NCI-H748 (cell line): ENCODE data around the gene DNAL4.

Source experiments
- DNase-seq: peaks from one replicate; lab custom pipeline; 2025; ENCODE audit not compliant: unreplicated experiment; lab: John Stamatoyannopoulos, UW

The DNAL4 gene

DNA sequence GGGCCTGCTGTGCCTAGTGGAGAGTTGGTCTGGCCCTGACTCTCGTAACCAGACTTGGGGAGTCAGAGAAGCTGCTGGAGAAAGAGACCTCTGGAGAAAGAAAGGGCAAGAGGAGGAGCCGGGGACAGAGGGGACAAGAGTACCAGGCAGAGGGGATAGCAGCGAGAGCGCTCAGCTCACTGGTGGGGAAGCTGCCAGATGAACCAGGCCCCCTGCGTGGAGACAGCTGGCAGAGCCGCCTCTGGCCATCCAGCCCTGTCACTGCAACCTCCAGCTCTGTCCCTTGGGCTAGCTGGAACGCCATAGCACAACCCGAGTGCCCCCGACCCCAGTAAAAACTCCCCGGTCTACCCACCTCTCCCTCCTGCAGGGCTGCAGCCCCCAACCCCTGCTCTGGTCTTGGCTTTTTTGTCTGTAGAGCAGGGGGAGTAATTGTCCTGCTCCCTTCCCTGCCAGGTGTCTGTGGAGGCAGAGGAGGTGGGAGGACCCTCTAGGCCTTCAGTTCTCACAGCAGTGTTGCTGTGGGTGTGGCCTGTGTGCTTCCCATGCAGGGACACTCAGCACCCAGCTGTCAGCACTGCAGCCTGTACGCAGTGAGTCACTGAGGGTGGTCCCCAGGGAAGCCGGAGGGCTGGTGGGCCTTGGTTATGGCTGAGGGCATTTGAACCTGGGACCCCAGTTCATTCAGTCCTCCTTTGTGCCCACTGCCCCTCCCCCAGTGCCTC is 33.3 kb downstream of the DNAL4 start:
- DNase-seq, result no peak

DNA sequence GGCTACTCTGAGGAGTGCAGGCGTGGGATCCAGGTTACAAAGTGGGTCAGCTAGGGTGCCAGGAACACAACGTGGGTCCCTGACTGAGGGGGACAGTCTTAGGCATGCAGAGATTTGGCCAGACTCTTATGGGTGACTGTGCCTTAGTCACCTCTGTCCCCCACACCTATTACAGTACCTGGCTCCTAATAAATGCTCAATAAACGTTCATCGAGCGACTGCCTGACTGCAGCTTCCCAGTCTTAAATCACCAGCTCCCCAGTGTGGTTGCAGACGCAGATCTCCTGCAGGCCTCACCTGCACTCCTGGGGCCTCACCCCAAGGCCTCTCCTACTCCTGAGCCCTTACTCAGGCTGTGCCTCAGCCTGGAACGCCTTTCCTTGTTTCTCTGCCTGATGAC is 34.9 kb downstream of the DNAL4 start:
- no peak for DNase-seq

DNA sequence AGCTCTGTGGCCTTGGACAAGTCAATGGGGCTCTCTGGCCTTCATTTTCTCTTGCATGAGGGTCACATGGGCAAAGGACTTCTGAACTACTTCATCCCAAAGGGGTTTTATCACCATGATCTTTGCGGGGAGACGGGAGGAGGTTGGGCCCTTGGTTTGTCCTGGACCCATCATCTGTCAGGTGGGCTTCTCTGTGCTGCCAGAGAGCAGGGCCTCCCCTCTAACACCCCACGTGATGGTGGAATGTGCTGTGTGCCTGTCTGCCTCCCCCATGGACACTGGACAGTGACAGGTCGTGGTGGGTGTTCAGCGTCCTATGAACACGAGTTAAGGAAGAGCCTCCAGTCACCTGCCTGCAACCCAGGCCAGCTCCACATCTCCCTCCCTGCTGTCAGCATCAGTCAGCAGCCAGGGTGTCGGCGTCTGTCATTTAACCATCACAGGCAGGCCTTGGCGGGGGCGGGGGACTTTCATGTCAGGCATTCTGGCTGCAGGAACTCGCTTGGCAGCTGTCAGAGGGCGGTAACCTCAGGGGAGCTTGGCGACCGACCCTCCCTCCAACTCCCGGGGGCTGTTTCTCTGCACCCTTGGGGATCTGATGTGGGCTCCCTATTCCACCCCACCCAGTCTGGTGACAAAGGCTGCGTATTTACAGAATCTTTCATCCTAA is 35.5 kb downstream of the DNAL4 start:
- no peak for DNase-seq

DNA sequence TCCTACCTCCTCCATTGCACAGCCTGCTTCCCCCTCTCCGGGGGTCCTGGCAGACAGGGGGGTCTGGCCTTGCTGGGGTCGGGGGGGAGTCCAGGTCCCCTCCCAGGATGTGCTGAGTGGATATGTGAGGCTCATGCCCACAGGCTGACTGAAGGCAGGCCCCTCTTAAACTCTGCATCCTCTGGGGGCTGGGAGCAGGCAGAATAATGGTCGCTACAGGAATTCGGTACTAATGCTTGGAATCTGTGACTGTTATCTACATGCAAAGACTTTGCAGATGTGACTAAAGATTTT is 36.5 kb downstream of the DNAL4 start:
- DNase-seq, result no peak

DNA sequence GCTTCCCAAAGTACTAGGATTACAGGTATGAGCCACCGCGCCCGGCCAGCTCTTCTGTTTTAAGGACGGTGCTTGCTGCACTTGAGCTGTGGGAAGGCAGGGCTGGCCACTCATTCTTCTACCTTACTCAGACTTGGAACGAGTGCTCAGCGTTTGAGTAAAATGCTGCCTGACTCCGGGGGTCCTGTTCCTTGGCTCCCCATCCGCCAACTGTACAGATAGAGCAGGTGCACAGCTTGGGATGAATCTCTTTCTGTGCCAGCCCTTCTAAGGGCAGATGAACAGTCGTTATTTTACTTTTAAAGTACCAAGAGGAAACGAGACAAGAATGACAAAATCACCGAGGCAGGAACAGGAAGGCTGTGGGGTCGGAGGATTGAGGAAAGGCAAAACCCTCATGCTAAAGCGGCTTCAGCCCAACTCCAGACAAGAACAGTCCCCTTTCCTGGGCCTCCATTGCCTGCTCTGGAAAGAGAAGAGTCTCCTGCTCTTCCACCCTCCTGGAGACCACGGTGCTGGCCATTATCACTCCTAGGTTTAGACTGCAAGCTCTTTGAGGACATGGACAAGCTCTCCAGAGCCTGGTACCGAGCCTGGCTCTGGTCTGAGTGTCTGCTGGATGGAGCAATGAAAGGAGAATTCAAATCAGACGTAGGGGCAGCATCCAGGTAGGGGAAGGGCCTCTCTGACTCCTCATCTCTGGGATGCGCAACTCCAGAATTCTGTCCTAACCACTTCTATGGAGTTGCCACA is 37.1 kb downstream of the DNAL4 start:
- DNase-seq, result no peak

DNA sequence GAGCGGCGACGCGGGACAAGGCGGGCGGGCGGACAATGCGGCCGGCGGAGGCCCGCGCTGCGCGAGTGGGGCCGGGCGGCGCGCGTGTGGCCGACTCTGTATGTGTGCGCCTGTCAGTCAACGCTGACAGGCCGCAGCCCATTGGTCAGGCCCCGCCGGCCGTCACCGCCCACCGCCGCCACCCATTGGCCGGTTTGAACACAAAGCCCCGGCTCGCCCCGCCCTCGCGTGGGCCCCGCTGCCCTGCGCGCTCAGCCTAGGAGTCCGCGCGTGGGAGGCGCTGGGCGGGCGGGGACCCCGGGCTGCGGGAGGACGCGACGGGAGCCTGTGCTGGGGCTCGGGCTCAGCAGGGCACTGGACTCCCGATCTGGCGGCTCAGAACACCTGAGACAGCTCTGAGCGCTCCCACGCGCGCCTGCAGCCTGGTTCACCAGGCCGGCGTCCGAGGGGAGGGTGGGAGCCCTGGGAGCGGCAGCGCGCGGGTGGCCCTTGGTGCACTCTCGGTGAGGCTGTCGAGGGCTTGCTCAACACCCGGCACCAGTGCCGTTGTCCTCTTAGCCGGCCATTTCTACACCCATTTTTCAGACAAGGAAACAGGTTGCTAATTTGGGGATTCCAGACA is 37.9 kb downstream of the DNAL4 start, which contains the start of gene SUN2:
Gene SUN2, minus strand, starts transcription at position 88 of the 622 bp plus-strand sequence. CDS start 3,370 bp downstream, outside the sequence.
- peak; percentile 73 for DNase-seq

DNA sequence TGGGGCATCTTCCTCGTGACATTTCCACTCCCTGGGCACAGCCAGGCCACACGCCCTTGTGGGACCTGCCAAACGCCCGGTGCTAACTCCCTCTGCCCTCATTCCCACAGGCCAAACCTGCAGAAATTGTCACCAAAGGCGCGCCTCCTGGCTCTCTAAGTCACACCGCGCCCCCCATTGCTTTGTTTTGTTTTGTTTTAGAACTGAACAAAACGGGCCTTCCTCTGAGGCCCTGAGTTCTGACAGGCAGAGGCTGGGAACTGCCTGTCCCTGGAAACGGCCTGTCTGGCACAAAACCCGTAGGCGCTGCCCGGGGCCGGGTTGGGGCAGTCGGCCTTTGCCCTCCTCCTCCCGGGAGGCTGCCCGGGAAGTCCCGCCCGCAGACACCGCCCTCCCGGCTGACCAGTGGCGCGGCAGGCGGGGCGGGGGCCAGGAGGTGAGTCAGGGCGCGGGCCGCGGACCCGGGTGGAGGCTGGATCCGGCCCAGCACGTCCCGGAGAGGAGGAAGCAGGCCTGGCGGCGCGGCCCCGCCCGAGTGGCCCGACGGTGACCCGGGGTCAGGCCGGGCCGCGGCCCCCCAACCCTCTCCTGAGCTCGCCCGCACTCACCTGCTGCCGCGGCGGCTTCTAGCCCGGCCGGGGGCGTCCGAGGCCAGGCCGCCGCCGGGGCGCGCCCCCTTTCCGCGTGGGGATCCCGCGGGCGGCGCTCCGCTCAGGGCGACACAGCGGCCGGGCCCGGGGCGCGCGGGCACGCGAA is 38.6 kb downstream of the DNAL4 start:
- peak; percentile 41 for DNase-seq

DNA sequence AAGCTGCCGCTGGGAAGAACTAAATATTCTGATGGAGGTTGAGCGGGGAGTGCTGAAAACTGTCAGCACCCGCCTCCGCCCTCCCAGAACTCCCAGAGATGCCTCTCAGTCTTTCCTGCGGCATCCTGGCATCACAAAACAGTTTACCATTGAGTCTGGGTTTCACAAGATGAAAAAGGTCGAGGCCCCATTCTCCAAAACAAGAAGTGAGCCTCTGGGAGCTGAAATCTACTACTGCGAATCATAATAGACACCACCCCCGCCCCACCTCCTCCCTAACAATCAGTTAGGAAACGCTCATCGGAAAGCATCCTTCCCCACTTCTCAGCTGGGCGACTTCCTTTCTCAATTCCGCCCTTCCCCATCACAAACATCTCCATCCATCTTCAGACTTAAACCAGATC is 39.2 kb downstream of the DNAL4 start:
- peak; percentile 34 for DNase-seq

DNA sequence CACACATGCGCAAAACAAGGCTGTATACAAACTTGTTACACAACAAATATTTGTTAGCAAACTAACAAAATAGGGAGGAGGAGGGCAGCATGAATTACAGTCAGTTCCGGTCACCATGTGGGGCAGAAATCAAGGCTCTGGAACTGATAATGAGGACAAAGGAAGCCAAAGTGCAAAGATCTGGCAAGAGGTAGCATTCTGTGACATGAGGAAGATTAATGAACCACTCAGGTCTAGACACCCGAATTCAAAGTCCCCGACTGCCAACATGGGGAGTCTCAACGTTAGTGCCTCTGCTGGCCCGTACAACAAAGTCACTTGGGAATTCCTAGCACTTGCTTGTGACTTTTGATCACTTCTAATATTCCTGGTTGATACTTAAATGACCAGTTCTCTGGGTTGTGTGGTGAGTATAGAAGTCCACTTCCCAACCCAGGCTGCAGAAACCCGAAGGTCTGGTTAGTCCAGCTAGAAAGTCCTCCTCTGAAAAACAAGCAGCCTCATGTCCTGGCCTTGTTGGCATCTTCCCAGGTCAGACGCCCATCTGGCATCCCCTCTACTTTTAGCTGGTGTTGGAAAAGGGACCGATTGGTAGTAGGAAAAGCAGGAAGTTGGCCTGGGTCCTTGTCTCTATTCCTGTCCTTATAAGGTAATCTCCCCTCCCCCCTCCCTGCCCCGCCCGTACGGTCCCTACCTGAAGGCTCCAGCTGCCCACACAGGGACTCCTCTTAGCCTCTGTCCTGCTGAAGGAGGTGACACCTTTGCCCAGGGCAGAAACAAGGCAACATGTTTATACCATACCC is 39.8 kb downstream of the DNAL4 start:
- peak; percentile 54 for DNase-seq

DNA sequence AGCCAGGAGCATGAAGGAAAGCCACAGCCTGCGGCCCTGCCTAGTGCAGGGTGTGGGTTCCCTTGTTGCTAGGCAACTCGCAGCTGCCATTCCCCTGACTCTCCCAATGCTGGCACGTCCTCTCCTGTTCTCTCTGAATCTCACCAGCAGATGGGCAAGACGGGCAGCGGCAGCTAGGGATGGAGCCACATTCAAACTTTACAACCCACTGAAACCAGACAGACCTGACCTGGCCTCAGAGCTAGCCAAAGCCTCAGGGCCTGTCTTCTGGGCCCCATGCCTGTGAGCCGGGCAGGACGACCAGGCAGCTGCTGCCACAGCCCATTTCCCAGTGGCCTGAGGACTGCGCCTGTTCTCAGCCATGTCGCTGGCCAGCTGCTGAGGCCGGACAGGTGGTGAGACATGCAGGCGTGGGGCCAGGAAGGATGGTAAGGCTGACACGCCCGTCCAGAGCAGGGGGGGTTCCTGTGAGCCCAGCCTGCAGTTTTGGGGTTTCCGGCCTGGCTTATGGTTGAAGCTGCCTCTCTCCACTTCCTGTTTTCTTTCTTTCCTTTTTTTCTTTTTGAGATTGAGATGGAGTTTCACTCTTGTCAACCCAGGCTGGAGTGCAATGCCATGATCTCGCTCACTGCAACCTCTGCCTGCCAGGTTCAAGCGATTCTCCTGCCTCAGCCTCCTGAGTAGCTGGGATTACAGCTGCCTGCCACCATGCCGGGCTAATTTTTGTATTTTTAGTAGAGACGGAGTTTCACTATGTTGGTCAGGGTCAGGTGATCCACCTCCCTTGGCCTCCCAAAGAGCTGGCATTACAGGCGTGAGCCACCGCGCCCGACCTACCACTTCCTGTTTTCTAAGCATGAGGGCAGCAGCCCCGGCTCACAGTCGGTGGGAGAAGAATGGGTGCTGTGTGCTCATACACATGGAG is 42.3 kb downstream of the DNAL4 start:
- DNase-seq, result no peak

DNA sequence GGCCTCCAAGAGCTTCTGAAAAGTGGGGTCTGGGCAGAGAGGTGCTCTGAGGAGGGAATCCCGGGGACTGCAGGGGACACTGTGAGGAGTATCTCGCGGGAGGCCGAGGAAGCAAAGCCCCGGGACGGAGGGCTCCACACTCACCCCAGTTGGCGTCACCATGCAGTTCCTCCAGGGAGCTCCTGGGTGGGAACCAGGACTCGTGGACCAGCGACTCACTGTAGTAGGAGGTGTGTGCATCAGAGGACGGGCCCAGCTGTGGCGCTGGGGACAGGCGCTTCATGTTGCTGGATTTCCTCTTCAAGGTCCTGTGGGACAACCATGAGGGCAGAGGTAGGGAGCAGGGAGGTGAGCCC is 42.9 kb downstream of the DNAL4 start:
- DNase-seq, result no peak

DNA sequence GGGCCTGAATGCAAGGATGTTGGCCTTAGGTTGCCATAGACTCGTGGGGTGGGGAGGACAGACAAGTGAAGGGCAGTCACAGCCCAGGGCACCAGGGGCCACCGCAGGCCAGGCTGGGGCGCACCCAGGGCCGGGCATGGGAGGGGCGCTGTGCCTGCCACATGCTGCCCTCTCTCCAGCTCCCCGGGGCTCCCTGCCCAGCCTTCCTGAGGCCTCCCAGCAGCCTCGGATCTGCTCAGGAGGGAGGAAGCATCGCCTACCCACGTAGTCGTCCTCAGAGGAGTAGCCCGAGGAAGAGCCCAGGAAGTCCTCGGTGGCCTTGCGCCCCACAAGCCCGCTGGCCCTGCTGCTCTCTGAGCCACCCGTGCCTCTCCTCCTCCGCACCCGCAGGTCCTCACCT is 43.3 kb downstream of the DNAL4 start:
- no peak for DNase-seq

DNA sequence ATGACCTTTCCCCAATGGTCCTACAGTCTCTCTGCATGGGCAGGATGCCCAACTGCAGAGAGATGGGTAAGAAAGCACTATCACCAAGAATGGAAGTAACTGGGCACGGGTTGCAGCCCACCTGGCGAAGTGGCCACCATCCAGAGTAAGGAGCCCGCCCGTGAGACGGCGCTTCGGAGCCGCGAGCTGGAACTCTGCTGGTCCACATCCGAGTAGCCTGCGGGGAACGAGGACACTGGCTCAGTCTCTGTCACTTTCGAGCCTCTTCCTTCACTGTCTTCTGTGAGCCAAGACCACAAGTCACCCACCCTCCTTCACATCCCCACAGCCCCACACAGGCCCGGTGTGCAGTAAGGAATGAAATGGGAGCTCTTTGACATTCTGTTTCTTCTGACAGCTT is 43.8 kb downstream of the DNAL4 start:
- DNase-seq, result no peak

DNA sequence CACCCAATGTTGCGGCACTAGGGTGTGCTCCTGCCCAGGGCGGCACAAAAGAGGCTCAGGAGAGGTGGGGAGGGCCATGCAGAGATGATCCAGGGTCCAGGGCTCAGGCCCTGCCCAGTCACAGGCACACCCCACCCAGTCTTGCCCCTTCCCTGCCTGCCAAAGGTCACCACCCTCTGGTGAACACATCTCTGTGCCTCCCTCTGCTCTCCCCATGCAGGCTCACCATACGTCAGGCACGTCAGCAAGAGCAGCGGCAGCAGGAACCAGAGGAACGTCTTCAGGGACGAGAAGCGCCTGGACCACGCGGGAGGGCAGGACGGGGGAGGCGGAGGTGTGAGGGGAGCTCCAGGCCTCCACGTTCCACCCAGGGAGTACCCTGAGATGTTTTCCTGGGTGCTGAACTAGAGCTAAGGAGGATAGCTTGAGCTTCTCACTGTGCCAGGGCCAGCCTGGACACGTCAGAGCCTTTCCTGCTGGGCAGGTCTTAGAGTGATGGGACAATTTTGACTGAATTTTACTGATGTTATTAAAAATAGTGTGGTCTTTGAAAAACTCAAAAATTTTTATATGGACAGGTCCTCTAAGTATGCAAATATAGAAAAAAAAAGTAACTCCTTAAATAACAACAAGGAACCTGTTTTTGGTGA is 45.3 kb downstream of the DNAL4 start:
- no peak for DNase-seq

DNA sequence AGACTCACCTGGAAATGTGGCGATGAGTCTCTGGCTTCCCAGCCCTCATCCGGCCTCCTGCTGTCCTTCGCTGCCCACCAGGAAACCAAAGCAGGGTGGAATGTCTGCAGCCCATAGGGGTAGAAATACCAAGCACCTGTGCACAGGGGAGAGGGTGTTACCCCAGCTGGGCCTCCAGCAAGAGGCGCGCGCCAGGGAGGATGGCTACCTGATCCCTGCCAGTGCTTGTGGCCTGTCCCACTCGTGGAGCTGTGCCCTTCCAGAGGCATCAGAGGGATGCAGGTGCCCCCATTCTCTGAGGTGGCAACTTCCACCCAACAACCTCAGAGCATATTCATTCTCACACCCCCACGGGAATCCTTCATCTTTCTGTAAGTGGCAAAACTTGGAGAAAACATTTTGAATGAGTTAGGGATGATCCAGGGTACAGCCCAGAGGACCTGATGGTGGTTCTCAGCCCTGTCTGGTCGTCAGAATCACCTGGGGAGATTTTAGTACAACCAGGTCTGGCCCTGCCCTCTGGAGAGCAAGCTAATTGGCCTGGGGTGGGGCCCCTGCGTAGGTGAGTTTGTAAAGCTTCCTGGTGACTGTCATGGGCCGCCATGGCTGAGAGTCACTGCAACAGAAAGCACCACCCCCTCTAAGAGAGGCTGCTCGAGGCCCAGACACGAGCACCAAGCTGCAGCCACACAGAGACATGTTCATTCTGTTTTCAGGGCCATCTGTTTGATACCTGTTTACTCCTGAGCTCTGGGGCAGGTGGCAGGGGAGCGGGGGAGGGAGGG is 48.1 kb downstream of the DNAL4 start:
- peak; percentile 5 for DNase-seq

DNA sequence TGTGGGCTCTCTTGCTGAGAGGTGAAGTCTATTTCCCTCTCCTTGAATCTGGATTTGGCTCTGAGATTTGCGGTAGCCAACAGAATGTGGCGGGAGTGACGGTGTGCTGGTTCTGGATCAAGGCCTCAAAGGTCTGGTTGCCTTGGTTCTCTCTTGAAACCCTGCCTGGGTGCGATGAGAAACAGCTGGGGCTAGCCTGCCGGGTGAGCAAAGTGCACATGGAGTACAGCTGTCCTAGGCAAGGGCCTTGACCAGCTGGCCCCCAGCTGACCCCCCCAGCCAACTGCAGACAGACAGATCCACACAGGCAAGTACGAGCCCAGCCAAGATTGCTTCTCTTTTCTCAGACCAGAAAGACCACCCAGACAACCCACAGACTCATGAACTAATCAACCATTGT is 49.0 kb downstream of the DNAL4 start:
- DNase-seq, result no peak

DNA sequence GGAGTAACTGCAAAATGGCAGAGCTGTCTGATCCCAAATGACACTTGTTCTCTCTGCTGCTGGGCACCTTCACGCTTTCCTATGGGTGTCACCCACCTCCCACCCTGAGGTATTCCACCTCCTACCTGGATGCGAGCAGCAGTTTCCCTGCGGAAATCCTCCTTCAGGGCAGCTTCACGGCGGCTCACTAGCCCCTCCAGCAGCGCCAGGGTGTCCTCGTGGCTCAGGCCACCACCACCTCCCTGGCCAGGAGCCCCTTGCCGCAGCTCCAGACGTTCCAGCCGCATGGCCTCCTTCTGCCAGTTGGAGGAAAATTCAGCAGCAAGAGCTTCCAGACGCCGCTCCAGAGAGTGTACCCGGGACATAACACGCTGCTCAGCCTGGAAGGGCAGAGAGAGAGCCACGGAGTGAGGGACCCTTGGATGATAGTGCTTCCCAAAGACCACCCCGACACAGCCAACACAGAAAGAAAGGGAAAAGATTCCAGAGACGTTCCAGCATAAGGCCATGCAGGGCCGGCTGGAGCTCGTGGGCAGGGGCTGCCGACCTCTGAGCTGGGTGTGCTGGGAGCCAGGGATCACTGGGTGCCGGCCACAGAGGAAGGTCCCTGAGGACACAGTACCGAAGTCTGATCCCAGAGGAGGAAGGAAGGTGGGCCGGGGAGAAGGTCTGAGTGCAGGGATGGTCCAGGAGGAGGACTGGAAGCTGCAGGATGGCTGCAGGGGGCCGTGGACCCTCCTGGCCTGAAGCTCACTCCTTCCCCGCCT is 51.6 kb downstream of the DNAL4 start:
- no peak for DNase-seq
